B cell (primary cell): ENCODE results near the gene AFF3.

Source experiments
- CTCF ChIP-seq: fragments of 200-600 bp; IDR thresholded peaks from one replicate; pipeline ENCODE4 v1.8.0; 2022; ENCODE audit warnings: antibody characterized with exemption, mild to moderate bottlenecking
- EZH2 ChIP-seq: IDR thresholded peaks from 2 replicates; pipeline ENCODE4 v1.6.1; 2012; ENCODE audit warnings: borderline replicate concordance, low read depth, mild to moderate bottlenecking, moderate library complexity, low read length; ENCODE audit not compliant: insufficient read depth, poor library complexity, severe bottlenecking

- no peak for TF ChIP-seq CTCF
- TF ChIP-seq EZH2, result no peak
Observed at GRCh38 chr2:99728166-99728565, 414.2 kb downstream of the AFF3 start.
